GM19035 (cell line): ENCODE results near the gene AGO3.

Experiments
- ATAC-seq: cut with Tn5 transposase; IDR thresholded peaks from one replicate; pipeline ENCODE4 v1.9.1; 2021; ENCODE audit not compliant: unreplicated experiment

The AGO3 gene

DNA sequence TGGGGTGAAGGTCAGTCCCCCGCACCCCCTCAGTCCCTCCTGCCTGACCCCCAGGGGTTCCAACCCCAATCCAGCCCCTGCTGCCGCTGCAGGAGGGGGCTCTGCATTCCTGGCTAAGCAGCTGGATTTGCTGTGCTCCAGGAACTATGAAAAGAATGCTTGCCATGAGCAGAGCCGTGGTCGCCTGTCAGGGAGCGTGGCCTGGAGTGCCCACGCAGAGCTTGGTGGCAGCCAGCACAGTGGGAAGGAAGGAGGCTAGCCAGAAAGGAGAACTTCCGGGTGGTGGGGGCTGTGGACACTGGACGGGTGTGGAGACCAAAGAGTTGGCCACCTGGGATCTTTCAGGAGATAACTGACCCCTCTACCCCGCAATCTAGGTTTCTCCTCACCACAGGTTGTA, 188.6 kb downstream of the AGO3 start:
- no peak for ATAC-seq
